PC-9 (cell line): ENCODE results near the gene MAPK10. TPM values are rescaled to one million over a fixed set of nuclear protein-coding genes. Genes with fewer than 3 reads are reported as not detected.

Source experiments
- BruUV-seq: library from RNA; stranded (reverse); fragments of 400-500 nt; replicated peaks from 2 replicates; lab custom pipeline; 2021; lab: Mats Ljungman, UMichigan
- CTCF ChIA-PET: fragments of 300-600 bp; sonication (Branson Sonifier 250); formaldehyde crosslinking; loops from one replicate; lab custom pipeline; 2022; ENCODE audit warnings: antibody characterized with exemption; lab: Charles Lee
- POLR2A ChIA-PET: fragments of 300-600 bp; sonication (Branson Sonifier 250); formaldehyde crosslinking; loops from one replicate; lab custom pipeline; 2022; ENCODE audit warnings: antibody characterized with exemption; ENCODE audit not compliant: unreplicated experiment; lab: Charles Lee
- DNase-seq, 2 experiments: peaks; one replicate each; pipeline versions ENCODE4 v3.0.0 to v3.0.0-alpha.2; 2015 to 2022; ENCODE audit warnings: mixed read lengths in 1 of 2
- H2AFZ ChIP-seq: fragments of 200-600 bp; sonication (generic); 2 replicates; pipeline ENCODE4 v1.8.1; 2017; ENCODE audit warnings: antibody characterized with exemption
- H3F3A ChIP-seq: fragments of 200-600 bp; sonication (generic); 2 replicates; pipeline ENCODE4 v1.8.1; 2017; ENCODE audit warnings: antibody characterized with exemption, mild to moderate bottlenecking, low read depth; ENCODE audit not compliant: insufficient read depth
- H3K27ac ChIP-seq: fragments of 200-600 bp; sonication (generic); 2 replicates; pipeline ENCODE4 v1.6.1; 2016; ENCODE audit warnings: mixed run types
- H3K27me3 ChIP-seq: fragments of 200-600 bp; sonication (generic); 2 replicates; pipeline ENCODE4 v1.6.1; 2016; ENCODE audit warnings: low read depth, mixed run types; ENCODE audit not compliant: insufficient read depth
- H3K36me3 ChIP-seq: fragments of 200-600 bp; sonication (generic); 2 replicates; pipeline ENCODE4 v1.6.1; 2016; ENCODE audit warnings: low read depth, mixed run types
- H3K4me1 ChIP-seq: fragments of 200-600 bp; sonication (generic); replicated peaks from 2 replicates; pipeline ENCODE4 v1.6.1; 2016; ENCODE audit warnings: mixed run types; ENCODE audit not compliant: insufficient read depth
- H3K4me2 ChIP-seq: fragments of 200-600 bp; sonication (generic); 2 replicates; pipeline ENCODE4 v1.6.1; 2017; ENCODE audit warnings: mixed run types
- H3K4me3 ChIP-seq: fragments of 200-600 bp; sonication (generic); 2 replicates; pipeline ENCODE4 v1.6.1; 2016; ENCODE audit warnings: mixed run types
- H3K79me2 ChIP-seq: fragments of 200-600 bp; sonication (generic); 2 replicates; pipeline ENCODE4 v1.6.1; 2017; ENCODE audit warnings: low read depth, mixed run types
- H3K9me2 ChIP-seq: fragments of 200-600 bp; sonication (generic); 2 replicates; pipeline ENCODE4 v1.8.1; 2017; ENCODE audit warnings: mild to moderate bottlenecking; ENCODE audit not compliant: insufficient read depth
- H3K9me3 ChIP-seq: fragments of 200-600 bp; sonication (generic); 2 replicates; pipeline ENCODE4 v1.8.1; 2016; ENCODE audit warnings: low read depth; ENCODE audit not compliant: insufficient read depth
- H4K20me1 ChIP-seq: fragments of 200-600 bp; sonication (generic); 2 replicates; pipeline ENCODE4 v1.8.1; 2017; ENCODE audit not compliant: insufficient read depth
- CTCF ChIP-seq: fragments of 200-600 bp; sonication (generic); conservative IDR thresholded peaks from 2 replicates; pipeline ENCODE4 v1.6.1; 2017; ENCODE audit warnings: mixed run types, antibody characterized with exemption, mild to moderate bottlenecking, moderate library complexity
- EZH2 ChIP-seq: fragments of 200-600 bp; sonication (generic); IDR thresholded peaks from 2 replicates; pipeline ENCODE4 v1.8.0; 2017; ENCODE audit warnings: antibody characterized with exemption, low read depth
- intact Hi-C: fragments of 100-400 bp; cut with micrococcal nuclease; formaldehyde crosslinking; loops from one replicate; pipeline ENCODE4 v1.10.0; 2022; ENCODE audit not compliant: unreplicated experiment
- total RNA-seq: library from RNA; stranded (reverse); gene quantifications from 2 replicates; pipeline ENCODE4 v1.2.3, GENCODE V29; 2021

MAPK10 gene
- total RNA-seq, 1 experiment from 2014 or later = 4.2 TPM

DNA sequence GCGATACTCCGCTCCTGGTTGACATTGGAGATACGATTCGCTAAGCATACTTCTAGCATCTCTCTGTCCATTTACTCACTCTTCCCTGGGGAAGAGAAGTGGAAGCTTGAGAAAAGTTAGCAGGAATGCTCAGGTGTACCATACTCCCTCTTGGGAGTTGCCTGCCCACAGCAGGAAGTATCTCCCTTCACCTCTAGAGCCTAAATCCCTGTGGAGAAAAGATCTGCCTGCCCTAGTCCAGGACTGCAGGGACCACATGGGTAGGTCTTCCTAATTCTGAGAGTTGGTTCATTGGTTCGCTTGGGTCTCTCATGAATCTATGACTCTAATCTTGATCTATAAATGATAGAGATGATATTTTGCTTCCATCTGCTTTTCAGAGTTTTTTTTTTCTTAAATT is 26.3 kb upstream of the MAPK10 start:
- no peaks in the 10 kb centered on the region for H3K27me3 ChIP-seq
- no TSS peak for BruUV-seq
- DNase-seq = no peak
- H3K9me3 ChIP-seq = no peaks in the 10 kb centered on the region
- H3K4me1 ChIP-seq = no peaks in the 10 kb centered on the region
- no peak overlapping the region for H3K4me3 ChIP-seq
- no peaks in the 10 kb centered on the region for H3K79me2 ChIP-seq
- ChIA-PET CTCF (no interaction called here), POLR2A (no interaction called here)
- no peak overlapping the region for H3K27ac ChIP-seq
- no peaks in the 10 kb centered on the region for H3F3A ChIP-seq
- no peak overlapping the region for H2AFZ ChIP-seq
- H4K20me1 ChIP-seq = no peaks in the 10 kb centered on the region
- H3K9me2 ChIP-seq = no peaks in the 10 kb centered on the region
- no peaks in the 10 kb centered on the region for H3K36me3 ChIP-seq
- intact Hi-C loops = no loop called here
- TF ChIP-seq EZH2 = no peak
- no peak overlapping the region for H3K4me2 ChIP-seq

GRCh38 chr4:86381431-86381830 is 21.6 kb upstream of the MAPK10 start:
- no peaks in the 10 kb centered on the region for H3K9me2 ChIP-seq
- POLR2A ChIA-PET = no interaction called here
- H3K4me2 ChIP-seq = no peak overlapping the region
- H3K4me3 ChIP-seq = no peak overlapping the region
- H2AFZ ChIP-seq = no peak overlapping the region
- BruUV-seq = no TSS peak
- no peaks in the 10 kb centered on the region for H3F3A ChIP-seq
- no peaks in the 10 kb centered on the region for H3K36me3 ChIP-seq
- intact Hi-C loops = no loop called here
- H3K27me3 ChIP-seq = no peaks in the 10 kb centered on the region
- CTCF ChIA-PET = no interaction called here
- no peak for TF ChIP-seq EZH2
- TF ChIP-seq CTCF = no peak
- H4K20me1 ChIP-seq = no peaks in the 10 kb centered on the region
- no peak for DNase-seq
- peaks cover 3% of the 10 kb centered on the region; the same call in 1 of the 2 replicates for H3K4me1 ChIP-seq
- H3K9me3 ChIP-seq = no peaks in the 10 kb centered on the region
- H3K79me2 ChIP-seq = no peaks in the 10 kb centered on the region
- no peak overlapping the region for H3K27ac ChIP-seq

DNA sequence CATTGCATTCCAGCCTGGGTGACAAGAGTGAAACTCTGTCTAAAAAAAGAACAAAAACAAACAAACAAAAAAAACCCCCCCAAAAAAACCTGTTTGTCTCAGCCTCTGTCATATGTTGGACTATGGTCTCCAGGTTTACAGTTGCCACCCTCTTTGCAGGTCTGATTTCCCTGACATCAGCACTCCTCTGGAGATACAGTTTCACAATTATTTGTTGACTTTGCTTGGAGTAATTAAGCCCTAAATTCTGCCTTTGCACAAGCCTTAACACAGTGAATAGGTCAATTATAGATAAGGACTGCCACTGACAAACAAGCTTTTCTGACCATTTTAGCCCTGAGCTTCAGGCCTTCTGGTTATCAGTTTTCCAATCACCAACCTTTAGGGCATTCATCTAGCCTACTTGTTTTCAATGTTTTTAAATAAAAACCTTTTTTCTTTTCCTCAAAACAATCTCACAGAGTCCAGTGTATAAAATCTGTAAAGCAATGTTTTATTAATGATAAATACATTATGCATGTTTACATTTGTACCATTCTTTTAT is 20.4 kb upstream of the MAPK10 start:
- no peak overlapping the region for H2AFZ ChIP-seq
- no peaks in the 10 kb centered on the region for H3K27me3 ChIP-seq
- no peaks in the 10 kb centered on the region for H3F3A ChIP-seq
- no TSS peak for BruUV-seq
- ChIA-PET CTCF (no interaction called here), POLR2A (no interaction called here)
- no peaks in the 10 kb centered on the region for H3K9me2 ChIP-seq
- H3K4me2 ChIP-seq = no peak overlapping the region
- peaks cover 3% of the 10 kb centered on the region; the same call in 1 of the 2 replicates for H3K4me1 ChIP-seq
- H3K27ac ChIP-seq = no peak overlapping the region
- H4K20me1 ChIP-seq = no peaks in the 10 kb centered on the region
- H3K79me2 ChIP-seq = no peaks in the 10 kb centered on the region
- no peak overlapping the region for H3K4me3 ChIP-seq
- no peaks in the 10 kb centered on the region for H3K36me3 ChIP-seq
- TF ChIP-seq EZH2 (no peak), CTCF (no peak)
- H3K9me3 ChIP-seq = no peaks in the 10 kb centered on the region
- peak in 1 of 2 experiments; percentile 60 for DNase-seq
- intact Hi-C loops = no loop called here

DNA sequence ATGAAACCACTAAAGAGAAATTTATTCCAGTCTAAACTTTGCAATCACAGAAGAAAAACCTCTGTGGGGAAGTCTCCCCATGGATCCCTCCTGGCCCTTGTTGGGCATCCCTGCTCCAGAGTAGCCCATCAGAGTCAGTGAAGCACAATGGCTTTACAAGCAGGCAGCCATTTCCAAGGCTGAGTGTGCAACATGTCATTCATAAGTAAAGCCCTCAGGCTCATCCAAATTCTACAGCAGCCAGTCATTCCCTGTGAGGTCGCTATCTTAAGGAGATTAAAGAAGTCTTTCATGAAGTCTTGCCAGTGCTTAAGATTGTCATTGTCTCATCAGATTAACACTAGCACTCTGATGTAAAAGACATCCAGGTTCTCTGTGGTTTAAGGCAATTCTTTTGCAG is 17.0 kb upstream of the MAPK10 start:
- no peaks in the 10 kb centered on the region for H3K27me3 ChIP-seq
- H3F3A ChIP-seq = no peaks in the 10 kb centered on the region
- no peak overlapping the region for H3K27ac ChIP-seq
- H3K9me2 ChIP-seq = no peaks in the 10 kb centered on the region
- H3K4me2 ChIP-seq = no peak overlapping the region
- CTCF ChIA-PET = no interaction called here
- no peak overlapping the region for H3K4me3 ChIP-seq
- intact Hi-C loops = no loop called here
- BruUV-seq = no TSS peak
- H3K79me2 ChIP-seq = no peaks in the 10 kb centered on the region
- H2AFZ ChIP-seq = no peak overlapping the region
- TF ChIP-seq EZH2 (no peak), CTCF (no peak)
- no peaks in the 10 kb centered on the region for H3K36me3 ChIP-seq
- H3K9me3 ChIP-seq = no peaks in the 10 kb centered on the region
- H3K4me1 ChIP-seq = peaks cover 3% of the 10 kb centered on the region; the same call in 1 of the 2 replicates
- POLR2A ChIA-PET = no interaction called here
- DNase-seq = no peak
- H4K20me1 ChIP-seq = no peaks in the 10 kb centered on the region
